ENCODE results near the gene HMG20B.

Gene HMG20B

GRCh38 chr19:3612901-3613741, 40.4 kb downstream of the HMG20B start (continued):
- no peak for TF ChIP-seq ARNTL (CRISPR knock-in tag; IDR thresholded peaks at IDR 0.05; ENCODE audit: borderline replicate concordance, low read depth)
- no peak for TF ChIP-seq ZNF8 (CRISPR knock-in tag; IDR thresholded peaks at IDR 0.05)
- no peak for TF ChIP-seq ISL1 (CRISPR knock-in tag; IDR thresholded peaks at IDR 0.05)
- TF ChIP-seq POU6F1 (CRISPR knock-in tag; IDR thresholded peaks at IDR 0.05; ENCODE audit: borderline replicate concordance, low read depth), result no peak
- no peak for TF ChIP-seq PPARA (CRISPR knock-in tag; IDR thresholded peaks at IDR 0.05; ENCODE audit: borderline replicate concordance)
- no peak for TF ChIP-seq PATZ1 (CRISPR knock-in tag; IDR thresholded peaks at IDR 0.05; ENCODE audit: borderline replicate concordance)

GRCh38 chr19:3613818-3614661, 41.3 kb downstream of the HMG20B start:
- no peak for TF ChIP-seq CSRNP3 (CRISPR knock-in tag; IDR thresholded peaks at IDR 0.05)
- no peak for TF ChIP-seq PPARA (CRISPR knock-in tag; IDR thresholded peaks at IDR 0.05; ENCODE audit: borderline replicate concordance)
- TF ChIP-seq ZNF70 (CRISPR knock-in tag; IDR thresholded peaks at IDR 0.05), result no peak
- TF ChIP-seq ZNF8 (CRISPR knock-in tag; IDR thresholded peaks at IDR 0.05), result no peak
- ATAC-seq, result no peak

- TF ChIP-seq TSHZ2 (CRISPR knock-in tag; IDR thresholded peaks at IDR 0.05) (no peak), CSRNP3 (CRISPR knock-in tag; IDR thresholded peaks at IDR 0.05) (no peak), SNAI2 (CRISPR knock-in tag; IDR thresholded peaks at IDR 0.05) (no peak), ZNF70 (CRISPR knock-in tag; IDR thresholded peaks at IDR 0.05) (no peak), ZC3H10 (CRISPR knock-in tag; IDR thresholded peaks at IDR 0.05) (no peak), ARNTL (CRISPR knock-in tag; IDR thresholded peaks at IDR 0.05; ENCODE audit: borderline replicate concordance, low read depth) (no peak), ZFP3 (CRISPR knock-in tag; IDR thresholded peaks at IDR 0.05) (no peak), OSR1 (CRISPR knock-in tag; IDR thresholded peaks at IDR 0.05) (no peak), CSDC2 (CRISPR knock-in tag; IDR thresholded peaks at IDR 0.05) (no peak)
- ATAC-seq, result no peak
These were observed 42.2 kb downstream of the HMG20B start for GRCh38 chr19:3614858-3615505.

Measured in SK-N-SH treated with all-trans-retinoic acid at 6 μM for 48 hours (cell line).